ENCODE data around the gene LCN12. TPM values are rescaled to one million over a fixed set of nuclear protein-coding genes. Genes with fewer than 3 reads are reported as not detected.

The LCN12 gene
- total and polyA plus RNA-seq, 12 donors = 0.74 to 17.9 (median 6.8) TPM

GRCh38 chr9:136926749-136927148 lies 25.3 kb upstream of the LCN12 start:
- Histone ChIP-seq H3K9me3 (peaks cover 0 to 4% (median 0%) of the 10 kb centered on the region in 11 donors), H3K4me1 (peaks cover 29 to 85% (median 70%) of the 10 kb centered on the region in 9 donors), H3K36me3 (peaks cover 0 to 50% (median 4%) of the 10 kb centered on the region in 9 donors), H3K4me3 (no peak overlapping the region), H3K27ac (peak overlapping the region in 1 of 10 donors; percentile 55), H3K27me3 (no peaks in the 10 kb centered on the region)
- no peak for TF ChIP-seq CTCF (IDR thresholded peaks at IDR 0.05)
- DNase-seq (no peak), ATAC-seq (no peak)
- 96% methylated on average over 13 of the region's 13 CpGs for WGBS, 2 donors
- intact Hi-C loops (cut with DNase I) = loop anchor here in 5 of 10 donors (5.0 to 10.0 kb wide), 3 partner anchors 39 to 79 kb away; partner anchors contain the start of genes PHPT1 (in 3 of the 5), TRAF2 (in 2 of the 5) and EDF1 (in 1 of the 5)

- peaks cover 0 to 4% (median 0%) of the 10 kb centered on the region in 11 donors for H3K9me3 ChIP-seq
- TF ChIP-seq CTCF (IDR thresholded peaks at IDR 0.05) = no peak
- H3K27ac ChIP-seq = peak overlapping the region; percentile 43 to 91 (median 84)
- H3K4me1 ChIP-seq = peaks cover 23 to 79% (median 65%) of the 10 kb centered on the region in 9 donors
- 68 to 69% methylated on average over 23 of the region's 23 CpGs for WGBS, 2 donors
- intact Hi-C loops (cut with DNase I) = loop anchor here in 5 of 10 donors (5.0 to 10.0 kb wide), 3 partner anchors 40 to 80 kb away; partner anchors contain the start of genes PHPT1 (in 3 of the 5), TRAF2 (in 2 of the 5) and EDF1 (in 1 of the 5)
- DNase-seq = no peak
- no peaks in the 10 kb centered on the region for H3K27me3 ChIP-seq
- peak overlapping the region in 4 of 10 donors; percentile 2 to 14 (median 10) for H3K4me3 ChIP-seq
- peak in 4 of 8 donors; percentile 21 to 45 (median 39) for ATAC-seq
- H3K36me3 ChIP-seq = peaks cover 0 to 44% (median 4%) of the 10 kb centered on the region in 9 donors
Observed at GRCh38 chr9:136927343-136928271, 24.5 kb upstream of the LCN12 start.

GRCh38 chr9:136928591-136928990 lies 23.5 kb upstream of the LCN12 start:
- intact Hi-C loops (cut with DNase I) = loop anchor here in 5 of 10 donors (5.0 to 10.0 kb wide), 3 partner anchors 41 to 81 kb away; partner anchors contain the start of genes PHPT1 (in 3 of the 5), TRAF2 (in 2 of the 5) and EDF1 (in 1 of the 5)
- WGBS, 2 donors = 47 to 60% methylated on average over 9 of the region's 9 CpGs
- peak; percentile 42 to 70 for DNase-seq
- ATAC-seq = peak; percentile 63 to 93 (median 84)
- H3K27ac ChIP-seq = peak overlapping the region; percentile 43 to 91 (median 84)
- TF ChIP-seq CTCF (IDR thresholded peaks at IDR 0.05) = peak in 5 of 9 donors; percentile 6 to 43 (median 22)
- no peaks in the 10 kb centered on the region for H3K27me3 ChIP-seq
- peak overlapping the region in 4 of 10 donors; percentile 8 to 14 (median 12) for H3K4me3 ChIP-seq
- peaks cover 0 to 40% (median 4%) of the 10 kb centered on the region in 9 donors for H3K36me3 ChIP-seq
- H3K9me3 ChIP-seq = peaks cover 0 to 4% (median 0%) of the 10 kb centered on the region in 11 donors
- peaks cover 19 to 69% (median 58%) of the 10 kb centered on the region in 9 donors for H3K4me1 ChIP-seq

- peaks cover 0 to 4% (median 0%) of the 10 kb centered on the region in 11 donors for H3K9me3 ChIP-seq
- DNase-seq = no peak
- H3K4me3 ChIP-seq = no peak overlapping the region
- H3K36me3 ChIP-seq = peaks cover 0 to 28% (median 4%) of the 10 kb centered on the region in 9 donors
- H3K27ac ChIP-seq = peak overlapping the region; percentile 6 to 89 (median 84)
- 78 to 84% methylated on average over 4 of the region's 4 CpGs for WGBS, 2 donors
- no peaks in the 10 kb centered on the region for H3K27me3 ChIP-seq
- ATAC-seq = peak in 5 of 8 donors; percentile 29 to 52 (median 41)
- peaks cover 16 to 55% (median 47%) of the 10 kb centered on the region in 9 donors for H3K4me1 ChIP-seq
- no peak for TF ChIP-seq CTCF (IDR thresholded peaks at IDR 0.05)
- intact Hi-C loops (cut with DNase I) = loop anchor here in 1 of 10 donors (10.0 kb wide), 1 partner anchor 45 kb away; the partner anchor contains the start of gene TRAF2
Observed at GRCh38 chr9:136930014-136930413, 22.1 kb upstream of the LCN12 start.

Data from heart right ventricle (tissue), 16 donors.